GM18517 (cell line): ENCODE results near the gene CSRNP3.

ENCODE experiments used
- ATAC-seq: cut with Tn5 transposase; IDR thresholded peaks from one replicate; pipeline ENCODE4 v1.9.1; 2021; ENCODE audit warnings: mild to moderate bottlenecking, moderate library complexity; ENCODE audit not compliant: unreplicated experiment

CSRNP3 gene

DNA sequence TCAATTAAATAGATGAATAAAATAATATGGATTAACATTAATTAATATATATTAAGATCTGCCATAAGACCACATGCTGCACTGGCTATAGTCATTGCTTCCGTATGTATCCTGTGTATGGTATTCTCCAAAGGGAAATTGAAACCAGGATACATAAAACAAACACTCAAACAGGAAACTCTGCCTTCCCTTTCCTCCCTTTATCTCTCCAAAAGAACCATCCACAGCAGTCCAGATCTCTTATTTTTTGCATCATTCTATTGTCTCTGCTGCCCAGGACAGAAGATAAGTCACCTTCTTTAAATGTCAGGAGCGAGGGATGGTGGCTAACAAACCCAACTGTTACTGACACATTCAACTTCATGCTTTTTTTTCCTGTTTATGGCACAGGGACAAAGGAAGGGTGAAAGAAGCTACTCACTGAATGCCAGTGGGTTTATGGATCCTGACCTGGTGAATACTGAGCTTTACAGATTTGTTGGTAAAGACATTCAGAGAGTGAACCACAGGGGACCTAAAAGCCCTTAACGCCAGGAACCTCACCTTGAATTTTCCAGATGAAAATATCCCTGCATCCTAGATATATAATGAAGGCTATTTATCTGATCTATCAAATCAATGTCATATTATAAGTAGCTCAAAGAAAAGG is 67.5 kb downstream of the CSRNP3 start:
- ATAC-seq: no peak

DNA sequence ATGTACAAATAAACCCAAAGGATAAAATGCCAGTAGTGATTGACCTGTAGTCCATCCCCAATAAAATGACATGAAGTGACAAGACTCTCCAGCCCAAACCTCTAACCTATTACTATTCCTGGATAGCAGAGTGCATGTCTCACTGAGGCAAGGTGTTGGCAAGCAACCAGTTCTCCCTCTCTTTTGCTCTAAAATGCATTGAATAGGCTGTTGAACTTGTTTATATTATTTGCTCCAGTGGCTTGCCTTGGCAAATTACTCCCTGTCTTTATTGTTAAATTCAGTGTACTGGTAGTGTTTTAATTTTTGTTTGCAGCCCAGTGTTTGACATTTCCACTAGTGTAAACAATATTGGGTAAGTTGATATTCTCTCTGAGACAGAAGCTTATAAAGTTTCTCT is 70.5 kb downstream of the CSRNP3 start:
- no peak for ATAC-seq

DNA sequence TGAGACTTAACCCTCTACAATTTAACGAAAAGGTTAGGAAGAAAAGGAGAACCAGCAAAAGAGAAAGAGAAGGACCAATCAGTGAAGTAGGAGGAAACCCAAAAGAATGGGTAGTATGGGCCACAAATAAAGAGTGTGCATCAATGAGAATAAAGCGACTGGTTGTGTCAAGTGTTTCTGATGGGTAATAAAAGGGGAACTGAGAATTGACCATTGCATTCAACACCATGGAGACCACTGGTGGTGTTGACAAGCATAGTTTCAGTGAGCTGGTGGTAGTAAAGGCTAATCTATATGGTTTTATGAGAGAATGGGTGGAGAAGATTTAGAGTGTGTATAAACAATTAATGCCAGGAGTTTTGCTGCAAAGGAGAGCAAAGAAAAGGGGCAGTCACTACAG is 75.4 kb downstream of the CSRNP3 start:
- ATAC-seq: peak; percentile 95

DNA sequence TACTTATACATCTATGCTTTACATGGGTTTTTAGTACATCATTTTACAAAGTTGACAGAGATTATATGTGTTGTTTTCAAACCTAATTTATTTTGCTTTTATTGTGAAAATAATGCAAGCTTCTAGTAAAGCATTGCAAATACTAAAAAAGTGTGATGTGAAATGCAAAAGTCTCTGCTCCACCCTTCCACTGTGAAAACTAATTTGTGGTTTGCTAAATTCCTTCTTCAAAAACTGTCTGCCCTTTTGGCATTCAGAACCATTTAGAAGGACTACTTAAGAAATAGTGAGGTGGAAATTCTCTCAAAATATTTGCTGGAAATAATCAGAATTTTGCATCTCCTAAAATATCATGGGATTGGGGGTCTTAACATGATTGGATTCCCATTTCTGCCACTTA is 78.4 kb downstream of the CSRNP3 start:
- no peak for ATAC-seq

DNA sequence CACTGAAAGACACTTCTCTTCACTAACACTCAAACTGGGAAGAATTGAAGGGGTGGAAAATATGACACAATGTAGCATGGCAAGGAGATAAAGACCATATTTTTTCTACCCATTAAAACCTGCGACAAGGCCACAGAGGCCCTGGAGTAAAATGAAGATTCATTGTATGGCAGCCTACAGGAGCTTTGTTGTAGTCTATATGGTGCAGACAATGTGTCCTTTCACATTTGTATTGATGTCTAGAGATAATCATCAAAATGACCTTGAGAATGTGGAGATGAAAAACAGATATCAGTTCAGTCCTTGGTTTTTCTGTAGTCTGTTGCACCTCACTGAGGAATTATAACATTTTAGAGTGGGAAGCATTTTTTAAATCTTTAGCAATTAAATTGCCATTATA is 80.1 kb downstream of the CSRNP3 start:
- no peak for ATAC-seq

DNA sequence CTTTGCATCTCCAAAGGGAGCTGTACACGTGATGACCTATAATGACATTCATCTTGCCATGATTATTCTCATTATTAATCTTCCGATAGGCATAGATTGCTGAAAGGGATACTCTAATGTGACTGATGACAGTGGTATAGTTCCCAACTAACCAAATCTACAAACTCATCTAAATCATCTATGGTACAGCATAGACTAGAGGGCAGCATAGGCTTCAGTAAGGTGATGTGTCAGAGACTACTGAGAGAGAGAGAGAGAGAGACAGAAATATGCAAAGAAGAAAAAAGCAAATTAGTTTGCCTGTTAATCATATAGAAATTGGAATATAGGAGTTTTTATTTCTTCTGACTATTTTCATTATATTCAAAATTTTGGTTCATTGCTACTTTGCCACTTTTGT is 89.3 kb downstream of the CSRNP3 start:
- no peak for ATAC-seq

DNA sequence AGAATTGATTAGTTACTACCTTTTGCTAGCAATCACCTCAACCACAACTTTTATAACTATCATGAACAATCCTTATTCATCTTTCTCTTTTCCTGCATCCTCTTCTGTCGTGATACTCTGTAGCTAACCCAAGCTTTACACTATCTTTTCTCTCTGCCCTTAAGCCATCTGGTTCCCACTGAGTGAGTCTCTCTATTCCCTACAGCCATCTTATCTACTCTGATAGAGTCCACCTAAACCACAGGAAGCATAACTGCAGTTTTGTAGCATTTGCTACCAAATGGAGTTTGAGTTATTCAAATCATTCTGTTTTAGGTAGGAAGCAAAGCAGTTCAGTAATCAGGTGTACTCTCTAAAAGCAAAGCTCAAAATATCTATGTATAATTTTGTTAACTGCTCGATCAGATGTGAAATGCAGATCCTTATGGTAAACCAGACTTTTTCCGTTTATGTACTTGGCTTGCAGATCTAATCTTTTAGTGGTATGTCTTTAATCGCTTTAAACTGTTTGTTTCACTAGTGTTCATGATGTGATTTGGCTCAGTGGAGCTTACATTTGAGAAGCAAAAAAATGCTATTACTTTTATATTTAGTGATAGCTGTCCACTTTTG is 91.0 kb downstream of the CSRNP3 start:
- ATAC-seq: no peak

DNA sequence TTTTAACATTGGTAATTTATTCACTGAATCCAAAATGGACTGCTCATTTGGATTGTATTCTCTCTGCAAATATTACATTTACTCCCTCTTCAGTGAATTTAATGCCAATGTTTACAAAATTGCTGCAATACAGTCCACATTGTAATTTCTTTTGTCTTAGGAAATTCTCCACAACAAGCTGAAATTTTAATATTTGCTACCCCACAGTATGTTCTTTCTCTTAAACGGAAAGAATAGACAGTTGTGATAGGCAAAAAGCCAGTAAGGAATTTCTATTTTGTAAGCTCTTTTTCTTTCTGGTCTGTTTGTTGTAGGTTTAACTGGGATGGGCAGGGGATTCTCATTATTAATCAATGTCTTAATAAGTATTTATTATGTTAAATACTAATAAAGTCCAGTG is 92.0 kb downstream of the CSRNP3 start:
- ATAC-seq: no peak

DNA sequence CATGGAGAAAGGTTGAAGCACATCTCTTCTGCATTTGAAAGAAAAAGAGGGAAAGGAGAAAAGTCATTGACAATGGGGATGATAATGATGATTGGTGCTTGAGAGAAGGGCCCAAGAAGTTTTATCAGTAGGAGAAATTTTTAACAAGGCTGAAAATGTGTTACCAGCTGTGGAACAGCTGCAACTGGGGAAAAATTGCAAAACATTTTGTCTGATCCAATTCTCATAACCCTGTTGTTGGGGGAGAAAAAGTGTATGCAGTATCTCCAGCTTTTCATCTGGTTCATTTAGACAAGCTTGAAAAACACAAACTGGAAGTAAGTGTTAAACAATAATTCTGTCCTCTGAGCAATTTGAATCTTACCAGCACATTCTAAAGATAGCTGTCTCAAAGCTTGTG is 92.7 kb downstream of the CSRNP3 start:
- ATAC-seq: no peak

DNA sequence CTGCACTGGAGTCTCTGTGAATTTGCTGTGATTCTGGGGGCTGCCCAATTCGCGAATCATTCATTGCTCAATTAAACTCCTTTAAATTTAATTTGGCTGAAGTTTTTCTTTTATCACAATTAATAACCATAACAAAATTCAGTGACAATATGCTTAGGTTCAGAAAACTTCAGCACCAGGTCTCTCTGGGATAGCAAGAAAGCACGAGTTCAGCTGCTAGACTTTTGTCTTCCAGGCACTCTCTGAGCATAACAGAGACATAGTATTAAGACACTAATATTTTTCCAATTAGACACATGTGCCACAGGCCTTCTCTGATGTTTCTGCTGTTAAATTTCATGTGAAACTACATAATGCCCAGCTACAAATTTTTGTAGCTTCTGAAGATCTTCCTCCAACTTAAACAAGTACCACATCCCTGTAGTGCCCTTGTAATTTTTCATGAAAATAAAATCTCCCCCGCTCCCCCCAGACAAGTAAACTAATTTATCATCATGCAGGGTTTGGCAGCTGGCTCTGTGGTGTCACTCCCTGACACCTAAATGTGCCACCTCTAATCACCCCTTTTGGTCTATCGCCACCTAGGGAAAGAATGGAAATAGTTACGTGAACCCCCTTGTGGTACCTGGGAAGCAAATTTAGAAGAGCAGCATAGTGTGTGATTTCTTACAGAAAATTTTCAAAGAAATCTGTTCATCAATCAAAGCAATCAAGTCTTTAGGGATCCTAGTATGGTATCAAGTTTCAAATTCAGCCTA is 94.1 kb downstream of the CSRNP3 start:
- no peak for ATAC-seq

DNA sequence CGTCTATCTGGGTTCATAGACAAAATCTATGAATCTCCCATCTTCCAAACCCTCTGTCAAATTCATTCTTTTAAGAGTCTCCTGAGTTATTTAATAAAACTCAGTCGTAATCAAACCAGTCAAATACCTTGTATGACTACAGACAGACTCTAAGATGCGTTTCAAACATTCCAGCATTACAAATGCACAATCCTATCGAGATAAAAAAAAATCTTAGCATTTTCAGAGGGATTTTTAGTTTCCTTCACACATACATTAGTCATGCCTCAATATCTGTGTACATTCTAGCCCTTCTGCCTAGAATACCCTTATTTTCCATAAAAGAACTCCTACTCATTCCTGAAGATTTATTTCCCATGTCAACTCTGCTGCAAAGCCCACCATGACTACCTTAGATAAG is 96.5 kb downstream of the CSRNP3 start:
- no peak for ATAC-seq

DNA sequence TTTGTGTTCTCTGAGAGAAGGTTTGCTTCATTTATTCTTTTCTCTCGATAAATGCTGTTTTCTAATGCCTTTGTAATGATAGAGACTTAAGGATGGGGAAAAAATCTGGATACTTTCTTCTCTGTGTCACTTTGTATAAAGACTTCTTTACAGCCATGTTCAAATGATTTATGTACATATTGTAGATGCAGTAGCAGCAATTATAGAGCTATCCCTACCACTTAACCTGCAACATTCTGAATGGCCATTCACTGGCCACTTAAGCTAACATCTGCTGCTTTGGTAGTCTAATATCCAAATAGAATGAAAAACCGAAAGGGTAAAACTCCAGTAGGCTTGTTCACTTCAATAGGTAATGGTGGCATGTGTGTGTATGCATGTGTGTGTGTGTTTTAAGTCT is 97.8 kb downstream of the CSRNP3 start:
- no peak for ATAC-seq

DNA sequence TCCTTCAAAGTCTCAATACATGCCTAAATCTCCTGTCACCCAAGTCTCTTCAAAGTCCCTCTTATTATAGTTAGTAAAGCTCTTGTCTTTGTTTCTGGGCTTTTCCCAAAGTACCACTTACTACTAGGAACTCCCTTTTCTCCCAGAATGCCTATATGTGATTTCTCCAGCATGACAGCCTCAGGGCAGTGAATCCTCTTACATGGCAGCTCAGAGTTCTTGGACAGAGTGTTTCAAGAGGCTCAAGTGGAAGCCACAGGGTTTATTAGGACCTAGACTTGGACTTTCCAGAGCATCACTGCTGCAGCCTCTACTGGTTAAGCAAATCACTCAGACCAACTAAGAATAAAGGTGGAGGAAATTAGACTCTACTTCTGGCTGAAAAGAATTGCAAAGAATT is 98.9 kb downstream of the CSRNP3 start:
- ATAC-seq: no peak

DNA sequence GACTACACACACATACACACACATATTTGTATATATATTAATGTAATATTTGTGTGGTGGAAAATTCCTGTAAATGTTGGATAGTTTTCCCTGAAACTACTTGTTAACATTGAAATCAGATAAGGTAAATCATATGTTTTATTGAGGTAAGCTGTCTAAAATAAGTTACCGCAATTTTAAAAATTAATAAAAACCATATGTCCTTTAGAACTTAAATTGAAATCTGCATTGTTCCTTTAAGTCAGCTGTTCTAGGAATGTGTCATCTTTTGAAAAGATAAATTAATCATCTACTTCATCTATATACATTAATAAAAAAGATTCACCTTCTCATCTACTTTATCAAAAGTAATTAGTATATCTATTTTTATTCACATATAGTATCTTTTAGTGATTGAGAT is 102.0 kb downstream of the CSRNP3 start:
- no peak for ATAC-seq

DNA sequence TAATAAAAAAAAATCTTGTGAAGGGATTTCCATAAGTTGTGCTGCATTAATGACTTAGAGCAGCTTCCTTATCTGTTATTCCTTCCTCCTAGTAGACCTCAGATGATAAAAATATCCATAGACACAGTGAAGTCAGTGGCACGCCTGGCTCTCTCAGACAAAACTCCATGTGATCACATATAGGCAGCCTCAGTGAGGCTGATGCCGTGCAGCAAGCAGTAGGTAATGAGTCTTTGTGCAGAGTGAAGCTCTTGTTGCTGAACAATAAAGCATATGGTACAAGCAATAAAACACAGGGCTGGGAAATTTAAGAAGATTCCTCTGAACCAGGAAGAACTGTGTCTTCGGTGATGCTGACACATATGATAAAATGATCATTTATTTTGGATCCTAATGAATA is 102.7 kb downstream of the CSRNP3 start:
- no peak for ATAC-seq

DNA sequence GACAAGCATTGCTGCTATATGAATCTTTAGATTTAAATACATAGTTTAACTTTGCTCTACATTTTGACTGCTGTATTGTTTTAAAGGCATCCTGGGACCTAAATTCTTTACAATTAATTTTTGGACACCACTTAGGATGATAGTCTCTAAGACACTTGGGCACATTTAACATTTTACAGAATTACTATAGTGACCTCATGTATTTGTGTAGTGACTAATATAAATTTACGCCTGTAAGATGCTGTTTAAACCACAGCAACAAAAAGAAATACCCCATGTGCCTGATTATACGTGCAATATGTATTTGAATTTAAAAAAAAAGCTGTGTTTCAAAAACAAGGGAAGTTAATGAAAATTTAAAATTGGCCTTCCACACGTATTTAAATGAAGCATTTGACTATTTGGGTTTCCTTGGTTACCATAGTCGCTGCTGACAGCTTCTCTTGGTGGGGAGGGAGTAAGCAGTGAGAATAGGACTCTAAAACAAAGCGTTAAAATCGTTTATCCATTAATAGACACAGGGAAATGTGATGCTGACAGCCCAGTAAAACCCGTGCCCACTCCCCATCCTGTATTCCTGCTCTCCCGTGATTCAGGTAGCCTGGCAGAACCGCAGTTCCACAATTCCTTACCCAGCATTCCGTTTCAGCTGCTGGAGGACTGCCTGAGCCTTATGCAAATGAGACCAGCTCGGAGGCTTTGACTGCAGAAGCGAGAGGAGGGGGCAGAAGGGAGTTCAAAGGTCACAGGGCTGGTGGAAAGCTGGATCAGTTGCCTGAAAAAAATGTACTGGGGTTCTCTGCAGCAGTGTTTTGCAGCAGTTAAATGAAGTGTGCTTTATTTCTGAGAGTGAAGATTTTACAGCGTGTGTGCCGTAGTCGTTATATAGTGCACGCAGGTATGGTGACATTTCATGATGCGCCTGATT is 104.3 kb downstream of the CSRNP3 start:
- ATAC-seq: no peak

DNA sequence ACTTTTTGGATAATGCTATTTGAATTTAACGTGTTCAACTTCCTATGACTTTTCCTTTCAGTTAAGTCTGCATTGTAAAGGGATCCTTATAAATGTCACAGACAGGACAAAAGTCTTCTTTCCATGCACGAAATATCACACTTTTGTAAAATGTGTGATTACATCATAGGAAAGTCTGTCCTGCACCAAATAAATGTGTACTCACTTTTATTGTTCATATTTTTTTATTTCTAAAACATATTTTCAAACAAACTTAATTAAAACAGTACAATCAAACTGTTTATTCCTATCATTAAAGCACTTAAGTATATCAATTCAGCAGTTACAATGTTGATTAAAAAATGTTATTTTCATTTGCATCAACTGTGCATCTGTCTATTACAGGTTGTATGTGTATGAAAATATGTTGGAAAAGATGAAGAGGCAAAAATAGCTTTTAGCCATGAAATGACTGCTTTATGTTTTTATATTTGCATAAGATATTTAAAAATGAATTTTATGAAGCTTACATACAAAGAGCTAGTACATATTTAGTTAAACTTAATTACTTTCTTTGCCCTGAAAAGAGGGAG is 105.6 kb downstream of the CSRNP3 start:
- ATAC-seq: no peak

DNA sequence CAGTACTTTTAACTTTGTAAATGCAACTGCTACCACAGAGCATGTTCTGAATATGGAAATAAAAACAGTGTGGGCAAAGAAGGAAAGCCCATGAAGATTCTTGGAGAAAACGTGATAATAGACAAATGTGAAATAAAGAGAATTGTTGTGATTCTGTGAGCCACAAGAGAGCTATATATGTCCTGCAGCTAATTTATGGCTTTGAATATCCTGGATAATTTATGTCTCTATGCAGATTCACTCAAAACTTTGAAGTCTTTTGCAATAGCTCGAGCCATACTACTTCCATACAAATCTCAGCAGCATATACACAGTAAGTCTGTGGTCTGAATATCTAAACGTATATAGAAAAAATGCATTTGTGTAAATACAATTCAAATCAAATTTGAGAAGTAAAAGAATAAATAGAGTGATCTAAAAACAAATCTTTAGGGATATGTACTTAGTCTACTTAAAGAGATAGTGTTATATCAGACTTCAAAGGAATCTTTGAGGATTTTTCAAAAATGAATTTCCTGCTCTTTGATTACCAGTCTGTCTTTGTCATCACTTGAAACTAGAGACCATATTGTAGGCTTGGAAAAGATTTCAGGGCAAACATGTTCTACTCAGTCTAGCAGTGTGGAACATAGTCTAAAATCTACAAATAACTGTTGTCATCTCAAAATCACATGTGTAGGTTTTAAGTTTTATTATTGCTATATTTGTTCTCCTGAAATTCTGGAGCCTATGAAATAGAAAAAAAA is 107.1 kb downstream of the CSRNP3 start:
- ATAC-seq: no peak

DNA sequence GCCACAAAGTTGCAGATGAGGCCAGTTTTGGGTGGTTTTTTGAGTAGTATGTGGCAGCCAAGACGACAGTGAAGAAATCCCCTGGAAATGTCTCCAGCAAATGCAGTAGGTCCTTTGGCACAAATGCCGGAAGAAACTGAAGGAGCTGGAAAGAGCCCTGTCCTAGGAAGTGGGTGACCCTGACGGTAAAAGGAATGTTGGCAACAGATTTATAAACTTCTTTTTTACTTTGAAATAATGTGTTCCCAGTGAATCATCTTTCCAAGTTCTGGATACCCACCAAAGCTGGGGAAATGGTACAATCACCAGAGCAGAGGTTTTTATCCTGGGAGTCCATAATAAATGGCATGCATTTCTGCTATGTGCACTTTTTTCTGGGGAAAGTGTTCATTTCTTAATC is 112.9 kb downstream of the CSRNP3 start:
- ATAC-seq: no peak

DNA sequence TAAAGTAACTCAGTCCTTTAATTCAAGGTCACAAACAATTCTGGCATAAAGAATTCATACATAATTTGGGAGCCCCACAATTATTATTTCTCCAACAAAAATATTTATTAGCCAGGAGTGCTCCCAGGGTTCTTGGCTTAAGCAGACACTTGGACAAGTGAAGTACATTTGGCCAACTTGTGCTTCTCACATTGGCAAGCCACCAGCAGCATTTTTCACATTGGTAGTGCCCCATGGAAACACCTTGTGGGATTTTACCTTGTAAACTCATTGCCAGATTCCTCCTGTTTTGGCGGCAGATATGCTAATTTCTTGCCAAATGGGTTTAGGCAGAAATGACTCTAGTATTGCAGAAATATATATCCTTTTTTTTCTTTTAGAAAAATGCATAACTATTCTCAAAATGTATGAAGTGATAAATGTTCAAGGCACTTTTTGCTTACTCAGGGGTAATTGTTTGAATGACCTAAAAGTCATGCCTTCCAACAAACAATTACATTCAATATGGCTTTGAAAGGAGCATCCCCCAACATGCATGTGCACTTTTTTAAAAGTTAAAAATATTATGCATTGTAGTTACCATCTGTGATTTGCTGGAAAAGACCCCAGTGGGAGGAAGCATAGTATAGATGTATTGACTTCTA is 113.5 kb downstream of the CSRNP3 start:
- no peak for ATAC-seq
